Pancreas (tissue), 10 donors: ENCODE results near the gene EFCAB6. TPM values are rescaled to one million over a fixed set of nuclear protein-coding genes. Genes with fewer than 3 reads are reported as not detected.

Experiments
- ATAC-seq, 4 donors: fragments of 200-7000 bp; cut with Tn5 transposase; one replicate each; pipeline versions ENCODE4 v1.8.0 to v1.9.1; 2020; ENCODE audit warnings: mild to moderate bottlenecking in 4 of 4, moderate library complexity in 4 of 4
- DNase-seq, 6 donors: peaks; one replicate each; pipeline ENCODE4 v3.0.0-alpha.2; 2020
- FAIRE-seq: peaks from 2 replicates; lab custom pipeline; 2012; peaks lifted over from hg19 to GRCh38; lab: Jason Lieb, UNC
- H3K27ac ChIP-seq, 4 donors: fragments of 200-600 bp; sonication (generic); 1 replicate in 3 of 4; 2 replicates in 1 of 4; pipeline versions ENCODE4 v1.5.0 to v1.8.0; 2020
- H3K27me3 ChIP-seq, 4 donors: fragments of 200-600 bp; one replicate each; pipeline ENCODE4 v1.8.0; 2021
- H3K36me3 ChIP-seq, 3 donors: fragments of 200-600 bp; sonication (generic) in 1 of 3; one replicate each; pipeline versions ENCODE4 v1.5.0 to v1.8.0; 2020 to 2021
- H3K4me1 ChIP-seq, 3 donors: fragments of 200-600 bp; one replicate each; pipeline ENCODE4 v1.8.0; 2021
- H3K4me3 ChIP-seq, 4 donors: fragments of 200-600 bp; sonication (generic) in 2 of 4; one replicate each; pipeline versions ENCODE4 v1.5.0 to v1.8.0; 2020 to 2021
- H3K9me3 ChIP-seq, 4 donors: fragments of 200-600 bp; one replicate each; pipeline ENCODE4 v1.8.0; 2021
- CTCF ChIP-seq, 4 donors: fragments of 200-600 bp; sonication (generic) in 3 of 4; IDR thresholded peaks; one replicate each; pipeline versions ENCODE4 v1.5.0 to v1.8.0; 2021; ENCODE audit warnings: antibody characterized with exemption in 4 of 4
- WGBS, 2 donors: extraction: QIAGEN DNeasy Blood & Tissue Kit; methylation state at CpG; one replicate each; pipeline ENCODE4 v1.1.7; 2013; 5-methylcytosine and 5-hydroxymethylcytosine counted together
- intact Hi-C, 3 donors: fragments of 100-400 bp; cut with DNase I; formaldehyde crosslinking; loops; one replicate each; pipeline versions ENCODE4 v1.11.1 to v1.14.2; 2022
- polyA plus RNA-seq, 2 donors: library from polyadenylated mRNA; stranded (reverse); fragments of 200-250 nt; gene quantifications; one replicate each; pipeline ENCODE4 v1.2.3, GENCODE V29; 2013
- total RNA-seq, 6 donors: library from RNA; stranded (reverse); fragmentation: NEBNext Ultra II Directional in 4 of 6; extraction: Animal tissue kit (Norgen Biotek cat#: 25700) in 4 of 6; gene quantifications; one replicate each; pipeline versions ENCODE4 v1.2.1 to v1.2.4, GENCODE V29; 2021 to 2023
- donor health status: healthy with polysubstance abuse.
- donor health status: DM: no; HTN: no; CAD: no; lungs with moderate emphysema.
- donor health status: DM: no; HTN: no; CAD: no.
- donor health status: control.
- donor health status: control.
- donor health status: Bipolar disorder and iron deficiency.
- donor health status: DM: yes; HTN: yes; CAD: no.
- donor health status: DM: no; HTN: no; CAD: no.
- donor health status: DM: no; HTN: no; CAD: no.
- donor health status: DM: yes; HTN: yes; CAD: no.

Gene EFCAB6
- total and polyA plus RNA-seq, 8 donors: 1.6 to 3.4 (median 2.2) TPM

- H3K27ac ChIP-seq: no peak overlapping the region
- H3K4me1 ChIP-seq: no peaks in the 10 kb centered on the region
- 93 to 96% methylated on average over 10 of the region's 10 CpGs for WGBS, 2 donors
- no peaks in the 10 kb centered on the region for H3K27me3 ChIP-seq
- no peak for FAIRE-seq
- no peak for TF ChIP-seq CTCF (IDR thresholded peaks at IDR 0.05)
- no peak for DNase-seq
- H3K4me3 ChIP-seq: no peak overlapping the region
- intact Hi-C loops: no loop called here
- ATAC-seq: no peak
- H3K36me3 ChIP-seq: no peaks in the 10 kb centered on the region
- no peaks in the 10 kb centered on the region for H3K9me3 ChIP-seq
Observed at GRCh38 chr22:43533656-43534428, 278.3 kb downstream of the EFCAB6 start.

GRCh38 chr22:43533156-43533530 is 279.0 kb downstream of the EFCAB6 start:
- no peak for DNase-seq
- no peaks in the 10 kb centered on the region for H3K4me1 ChIP-seq
- H3K36me3 ChIP-seq: no peaks in the 10 kb centered on the region
- WGBS, 2 donors: 94 to 96% methylated on average over 3 of the region's 3 CpGs
- no peak overlapping the region for H3K4me3 ChIP-seq
- no peak overlapping the region for H3K27ac ChIP-seq
- ATAC-seq: no peak
- H3K27me3 ChIP-seq: no peaks in the 10 kb centered on the region
- intact Hi-C loops: no loop called here
- no peak for TF ChIP-seq CTCF (IDR thresholded peaks at IDR 0.05)
- H3K9me3 ChIP-seq: no peaks in the 10 kb centered on the region
- FAIRE-seq: no peak

GRCh38 chr22:43532301-43533155 is 279.6 kb downstream of the EFCAB6 start:
- ATAC-seq: no peak

GRCh38 chr22:43531651-43532050 is 280.5 kb downstream of the EFCAB6 start:
- WGBS, 2 donors: 63 to 73% methylated on average over 4 of the region's 4 CpGs
- DNase-seq: no peak
- Histone ChIP-seq H3K4me1 (no peaks in the 10 kb centered on the region), H3K9me3 (no peaks in the 10 kb centered on the region), H3K4me3 (no peak overlapping the region), H3K36me3 (no peaks in the 10 kb centered on the region), H3K27ac (no peak overlapping the region), H3K27me3 (no peaks in the 10 kb centered on the region)
- TF ChIP-seq CTCF (IDR thresholded peaks at IDR 0.05): no peak
- no peak for FAIRE-seq
- no peak for ATAC-seq
- intact Hi-C loops: no loop called here

More at GRCh38 chr22:43532301-43533155, 279.6 kb downstream of the EFCAB6 start:
- Histone ChIP-seq H3K27me3 (no peaks in the 10 kb centered on the region), H3K4me3 (no peak overlapping the region), H3K4me1 (no peaks in the 10 kb centered on the region), H3K36me3 (no peaks in the 10 kb centered on the region), H3K27ac (no peak overlapping the region), H3K9me3 (no peaks in the 10 kb centered on the region)
- FAIRE-seq (no peak), DNase-seq (no peak)
- WGBS, 2 donors: 87 to 92% methylated on average over 17 of the region's 17 CpGs
- TF ChIP-seq CTCF (IDR thresholded peaks at IDR 0.05): no peak
- intact Hi-C loops: no loop called here
